Activated B cell treated with CpG ODN at 0.5 μM for 24 hours (primary cell): ENCODE results near the gene EPB41. TPM values are rescaled to one million over a fixed set of nuclear protein-coding genes. Genes with fewer than 3 reads are reported as not detected.
A peak's percentile ranks its signal among the peaks of the same experiment; 100 is the strongest.

ENCODE experiments used
- ATAC-seq: fragments of 200-7000 bp; cut with Tn5 transposase; one replicate; pipeline ENCODE4 v1.10.0; 2021; ENCODE audit warnings: low read depth, mild to moderate bottlenecking, moderate library complexity
- CTCF ChIA-PET: fragments of 350-600 bp; sonication (Branson Sonifier 250); formaldehyde crosslinking; loops from one replicate; lab custom pipeline; 2021; ENCODE audit warnings: antibody characterized with exemption; lab: Charles Lee
- POLR2A ChIA-PET: fragments of 350-600 bp; sonication (Branson Sonifier 250); formaldehyde crosslinking; loops from one replicate; lab custom pipeline; 2021; ENCODE audit warnings: antibody characterized with exemption; lab: Charles Lee
- DNase-seq: peaks from one replicate; pipeline ENCODE4 v3.0.0; 2022
- H3K27ac Mint-ChIP-seq: one replicate; pipeline ENCODE4 v1.8.0; 2020; ENCODE audit warnings: mixed read lengths
- H3K27me3 Mint-ChIP-seq: one replicate; pipeline ENCODE4 v1.8.0; 2021; ENCODE audit warnings: mixed read lengths
- H3K36me3 Mint-ChIP-seq: one replicate; pipeline ENCODE4 v1.8.0; 2021; ENCODE audit warnings: low read depth, mixed read lengths
- H3K4me1 Mint-ChIP-seq: one replicate; pipeline ENCODE4 v1.8.0; 2021; ENCODE audit warnings: mixed read lengths
- H3K4me3 Mint-ChIP-seq: one replicate; pipeline ENCODE4 v1.8.0; 2020; ENCODE audit warnings: mild to moderate bottlenecking, mixed read lengths
- H3K9me3 Mint-ChIP-seq: one replicate; pipeline ENCODE4 v1.8.0; 2020; ENCODE audit warnings: mixed read lengths
- CTCF ChIP-seq: fragments of 200-600 bp; IDR thresholded peaks from one replicate; pipeline ENCODE4 v1.8.0; 2022; ENCODE audit warnings: antibody characterized with exemption, mild to moderate bottlenecking
- intact Hi-C: fragments of 100-400 bp; cut with micrococcal nuclease; formaldehyde crosslinking; loops from one replicate; pipeline ENCODE4 v1.15.1; 2024
- total RNA-seq: library from RNA; stranded (reverse); gene quantifications from 2 replicates; pipeline ENCODE4 v1.2.3, GENCODE V29; 2022

Gene EPB41
- total RNA-seq, 1 donor from 2014 or later, result 73.8 TPM

GRCh38 chr1:28887419-28887834 lies 26.9 kb upstream of the EPB41 start:
- Mint-ChIP-seq H3K27ac (peak overlapping the region; percentile 91), H3K4me1 (peaks cover 54% of the 10 kb centered on the region), H3K9me3 (no peaks in the 10 kb centered on the region), H3K4me3 (peak overlapping the region; percentile 88), H3K27me3 (no peaks in the 10 kb centered on the region), H3K36me3 (peaks cover 10% of the 10 kb centered on the region)
- ATAC-seq (peak; percentile 32), DNase-seq (peak; percentile 62)
- CTCF ChIA-PET, result interaction anchor here (1.9 kb wide), 1 partner anchor 147 kb away, joined by 10 read pairs; no protein-coding TSS in a partner anchor
- POLR2A ChIA-PET, result interaction anchor here (0.9 to 1.9 kb wide), 6 partner anchors 27 to 306 kb away, joined by 3 to 13 read pairs (median 6); partner anchors contain the start of genes EPB41, RNU11 and SRSF4
- intact Hi-C loops, result loop anchor here (1.0 to 2.0 kb wide), 4 partner anchors 27 to 307 kb away; partner anchors contain the start of genes EPB41 and SRSF4
- TF ChIP-seq CTCF, result no peak

DNA sequence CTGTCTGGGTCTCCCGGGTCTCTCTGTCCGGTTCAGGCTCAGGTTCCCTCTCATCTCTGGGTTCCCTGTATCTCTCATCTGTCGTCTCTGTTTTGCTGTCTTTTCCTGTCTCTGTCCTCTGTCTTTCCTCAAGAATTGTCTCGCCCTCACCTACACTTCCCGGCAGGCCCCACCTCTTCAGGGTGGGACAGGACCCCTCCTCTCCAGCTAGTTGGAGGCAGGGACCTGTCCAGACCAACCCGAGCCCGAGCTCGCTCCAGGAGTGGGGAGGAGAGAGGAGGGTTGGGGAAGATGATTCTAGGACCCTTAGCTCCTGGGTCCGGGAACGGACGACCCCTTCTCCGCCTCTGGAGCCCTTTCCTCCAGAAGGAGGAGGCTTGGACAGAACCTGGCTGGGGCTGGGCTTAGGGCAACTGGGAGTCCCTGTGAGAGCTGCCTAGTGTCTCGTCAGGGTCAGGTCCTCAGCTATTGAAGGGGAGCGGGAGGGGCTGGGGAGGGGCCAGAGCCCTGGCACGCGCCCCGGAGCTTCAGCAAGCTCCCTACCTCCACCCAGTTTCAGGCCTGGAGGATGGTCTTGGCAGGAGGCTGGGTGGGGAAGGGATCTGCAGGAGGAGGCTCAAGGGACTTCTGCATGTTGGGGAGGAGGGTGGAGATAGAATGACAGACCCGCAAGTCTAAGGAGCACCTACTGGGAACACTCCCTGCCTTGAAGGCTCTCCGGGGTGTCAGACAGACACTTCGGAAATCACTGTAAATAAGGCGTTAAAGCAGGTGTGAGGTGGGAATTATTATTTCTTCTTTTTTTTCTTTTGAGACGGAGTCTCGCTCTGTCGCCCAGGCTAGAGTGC lies 26.3 kb upstream of the EPB41 start:
- no peak for TF ChIP-seq CTCF
- intact Hi-C loops, result loop anchor here (1.0 to 2.0 kb wide), 4 partner anchors 26 to 307 kb away; partner anchors contain the start of genes EPB41 and SRSF4

DNA sequence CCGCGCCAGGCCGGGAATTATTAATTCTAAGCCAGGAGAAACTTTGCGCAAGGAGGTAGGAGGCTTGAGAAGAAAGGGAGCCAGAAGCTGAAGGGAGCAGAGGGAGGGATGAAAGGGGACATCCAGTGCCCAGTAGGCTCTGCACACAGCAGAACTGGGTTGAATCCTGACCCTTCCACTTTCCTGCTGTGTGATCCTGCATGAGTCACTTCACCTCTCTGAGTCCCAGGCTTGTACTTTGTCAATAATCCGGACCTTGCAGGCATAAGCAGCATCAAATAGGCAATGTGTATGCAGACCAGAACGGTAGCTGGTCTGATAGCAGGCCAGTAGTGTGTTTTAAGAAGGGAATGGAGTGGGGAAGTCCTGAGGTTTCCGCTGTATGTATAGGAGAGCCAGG lies 25.5 kb upstream of the EPB41 start:
- peaks cover 15% of the 10 kb centered on the region for H3K36me3 Mint-ChIP-seq
- H3K9me3 Mint-ChIP-seq, result no peaks in the 10 kb centered on the region
- intact Hi-C loops, result no loop called here
- peak overlapping the region; percentile 16 for H3K27ac Mint-ChIP-seq
- H3K27me3 Mint-ChIP-seq, result no peaks in the 10 kb centered on the region
- H3K4me3 Mint-ChIP-seq, result peak overlapping the region; percentile 20
- no peak for TF ChIP-seq CTCF
- DNase-seq (no peak), ATAC-seq (no peak)
- ChIA-PET CTCF (no interaction called here), POLR2A (no interaction called here)
- H3K4me1 Mint-ChIP-seq, result peaks cover 51% of the 10 kb centered on the region

More for the DNA sequence above, 26.3 kb upstream of the EPB41 start:
- H3K27me3 Mint-ChIP-seq, result no peaks in the 10 kb centered on the region
- ATAC-seq (no peak), DNase-seq (no peak)
- peaks cover 10% of the 10 kb centered on the region for H3K36me3 Mint-ChIP-seq
- POLR2A ChIA-PET, result interaction anchor here (0.6 to 1.9 kb wide), 7 partner anchors 26 to 377 kb away, joined by 3 to 13 read pairs (median 5); partner anchors contain the start of genes EPB41, RNU11 and SRSF4
- H3K9me3 Mint-ChIP-seq, result no peaks in the 10 kb centered on the region
- peak overlapping the region; percentile 84 for H3K27ac Mint-ChIP-seq
- H3K4me1 Mint-ChIP-seq, result peaks cover 54% of the 10 kb centered on the region
- H3K4me3 Mint-ChIP-seq, result peak overlapping the region; percentile 85
- CTCF ChIA-PET, result interaction anchor here (1.9 kb wide), 1 partner anchor 146 kb away, joined by 10 read pairs; no protein-coding TSS in a partner anchor

GRCh38 chr1:28889357-28889756 lies 25.0 kb upstream of the EPB41 start:
- H3K9me3 Mint-ChIP-seq, result no peaks in the 10 kb centered on the region
- H3K36me3 Mint-ChIP-seq, result peaks cover 20% of the 10 kb centered on the region
- intact Hi-C loops, result no loop called here
- no peak for ATAC-seq
- DNase-seq, result no peak
- TF ChIP-seq CTCF, result no peak
- H3K27ac Mint-ChIP-seq, result no peak overlapping the region
- H3K4me3 Mint-ChIP-seq, result peak overlapping the region; percentile 20
- CTCF ChIA-PET, result no interaction called here
- H3K4me1 Mint-ChIP-seq, result peaks cover 47% of the 10 kb centered on the region
- H3K27me3 Mint-ChIP-seq, result no peaks in the 10 kb centered on the region
- POLR2A ChIA-PET, result no interaction called here

- ATAC-seq, result no peak
- H3K4me3 Mint-ChIP-seq, result no peak overlapping the region
- H3K27ac Mint-ChIP-seq, result no peak overlapping the region
- DNase-seq, result no peak
- intact Hi-C loops, result no loop called here
- H3K9me3 Mint-ChIP-seq, result no peaks in the 10 kb centered on the region
- POLR2A ChIA-PET, result interaction anchor here (0.7 kb wide), 1 partner anchor 24 kb away, joined by 3 read pairs; the partner anchor contains the start of gene EPB41
- CTCF ChIA-PET, result interaction anchor here (1.1 to 1.5 kb wide), 2 partner anchors 9 to 144 kb away, joined by 3 to 9 read pairs; no protein-coding TSS in a partner anchor
- peaks cover 25% of the 10 kb centered on the region for H3K36me3 Mint-ChIP-seq
- peaks cover 41% of the 10 kb centered on the region for H3K4me1 Mint-ChIP-seq
- no peak for TF ChIP-seq CTCF
- no peaks in the 10 kb centered on the region for H3K27me3 Mint-ChIP-seq
These were observed 23.9 kb upstream of the EPB41 start for GRCh38 chr1:28890435-28890834.
